GM12865 (cell line): ENCODE results near the gene DNAJC13.
A peak's percentile ranks its signal among the peaks of the same experiment; 100 is the strongest.
"Not testable (repeated sequence)": the region's sequence is repeated elsewhere in the genome, so short reads cannot be mapped to it uniquely, and the experiment has no call there.

ENCODE experiments used
- DNase-seq: peaks from one replicate; pipeline ENCODE4 v3.0.0; 2010; ENCODE audit warnings: low read depth
- H3K4me3 ChIP-seq: 2 replicates; pipeline ENCODE4 v1.5.1; 2011; ENCODE audit warnings: mild to moderate bottlenecking, low read depth, low read length, control low read depth
- CTCF ChIP-seq: IDR thresholded peaks from 2 replicates; pipeline ENCODE4 v1.5.1; 2011; ENCODE audit warnings: low read length, control low read depth, low read depth, inconsistent platforms; ENCODE audit not compliant: insufficient read depth; ENCODE audit errors: missing control alignments

The DNAJC13 gene

GRCh38 chr3:132416807-132417694, at the start of gene DNAJC13:
Gene DNAJC13 (plus strand): TSS chr3:132417502. CDS start chr3:132434551, 17,049 bp downstream.
- TF ChIP-seq CTCF = no peak
- peak; percentile 94 for DNase-seq
- H3K4me3 ChIP-seq = peak within 1 kb of the TSS; percentile 96

GRCh38 chr3:132368515-132368914, 48.8 kb upstream of the DNAJC13 start:
- no peak for TF ChIP-seq CTCF
- DNase-seq = no peak
- no peak overlapping the region for H3K4me3 ChIP-seq

GRCh38 chr3:132368962-132369361, 48.3 kb upstream of the DNAJC13 start:
- no peak overlapping the region for H3K4me3 ChIP-seq
- DNase-seq = no peak

GRCh38 chr3:132376945-132377354, 40.4 kb upstream of the DNAJC13 start:
- H3K4me3 ChIP-seq, DNase-seq: not testable (repeated sequence)

More at GRCh38 chr3:132368962-132369361, 48.3 kb upstream of the DNAJC13 start:
- no peak for TF ChIP-seq CTCF

- DNase-seq = peak; percentile 64
- no peak for TF ChIP-seq CTCF
Measured at GRCh38 chr3:132378048-132378762, 39.1 kb upstream of the DNAJC13 start.

GRCh38 chr3:132378846-132379245, 38.5 kb upstream of the DNAJC13 start:
- DNase-seq = no peak
- no peak for TF ChIP-seq CTCF
- H3K4me3 ChIP-seq = no peak overlapping the region

More at GRCh38 chr3:132378048-132378762, 39.1 kb upstream of the DNAJC13 start:
- no peak overlapping the region for H3K4me3 ChIP-seq

GRCh38 chr3:132380920-132381319, 36.4 kb upstream of the DNAJC13 start:
- no peak for TF ChIP-seq CTCF
- DNase-seq = peak; percentile 25
- no peak overlapping the region for H3K4me3 ChIP-seq
